GM19043 (cell line): Measurements from ENCODE around the gene NADSYN1.

ENCODE experiments used
- ATAC-seq: cut with Tn5 transposase; IDR thresholded peaks from one replicate; pipeline ENCODE4 v1.9.1; 2021; ENCODE audit warnings: low read depth; ENCODE audit not compliant: unreplicated experiment

Gene NADSYN1

DNA sequence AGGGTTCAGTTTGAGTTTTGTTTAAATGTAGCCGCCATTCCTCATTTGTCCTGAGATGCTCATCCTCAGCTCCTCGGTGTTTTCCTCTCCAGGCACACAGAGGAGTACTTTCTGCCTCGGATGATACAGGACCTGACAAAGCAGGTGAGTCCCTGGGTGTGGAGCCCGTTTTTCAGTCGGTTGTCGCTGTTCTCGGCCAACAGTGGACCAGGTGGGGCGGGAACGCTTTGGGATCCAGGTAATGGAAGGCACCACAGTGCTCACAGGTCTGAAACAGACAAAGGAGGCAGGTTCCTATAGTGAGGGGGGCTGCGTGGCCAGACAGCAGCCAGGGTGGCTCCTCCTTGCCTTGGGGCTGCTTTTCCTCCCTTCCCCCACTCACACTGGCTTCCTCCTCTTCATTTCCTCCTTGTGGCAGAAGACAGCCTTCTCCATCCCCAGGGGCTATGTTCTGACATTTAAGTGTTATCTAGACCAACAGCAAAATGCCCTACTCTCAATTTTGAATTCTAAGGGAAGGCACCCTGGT, 19.4 kb downstream of the NADSYN1 start:
- ATAC-seq, result no peak

- no peak for ATAC-seq
Measured at GRCh38 chr11:71472941-71473792, 20.2 kb downstream of the NADSYN1 start.

DNA sequence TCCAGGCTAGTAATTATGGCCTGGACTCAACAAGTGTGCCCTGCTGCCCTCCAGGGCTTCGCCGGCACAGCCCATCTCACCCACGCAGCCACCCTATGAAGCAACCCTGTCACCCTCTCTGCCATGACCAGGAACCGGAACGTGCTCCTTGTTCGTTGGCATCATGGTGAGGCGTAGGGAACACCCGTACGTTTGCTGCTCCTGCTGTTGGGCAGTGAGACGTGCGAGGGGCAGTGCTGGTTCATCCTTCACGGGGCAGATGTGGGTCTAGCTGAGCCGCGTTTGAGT, 20.7 kb downstream of the NADSYN1 start:
- ATAC-seq, result no peak

- ATAC-seq, result no peak
Measured at GRCh38 chr11:71474141-71474770, 21.3 kb downstream of the NADSYN1 start.

DNA sequence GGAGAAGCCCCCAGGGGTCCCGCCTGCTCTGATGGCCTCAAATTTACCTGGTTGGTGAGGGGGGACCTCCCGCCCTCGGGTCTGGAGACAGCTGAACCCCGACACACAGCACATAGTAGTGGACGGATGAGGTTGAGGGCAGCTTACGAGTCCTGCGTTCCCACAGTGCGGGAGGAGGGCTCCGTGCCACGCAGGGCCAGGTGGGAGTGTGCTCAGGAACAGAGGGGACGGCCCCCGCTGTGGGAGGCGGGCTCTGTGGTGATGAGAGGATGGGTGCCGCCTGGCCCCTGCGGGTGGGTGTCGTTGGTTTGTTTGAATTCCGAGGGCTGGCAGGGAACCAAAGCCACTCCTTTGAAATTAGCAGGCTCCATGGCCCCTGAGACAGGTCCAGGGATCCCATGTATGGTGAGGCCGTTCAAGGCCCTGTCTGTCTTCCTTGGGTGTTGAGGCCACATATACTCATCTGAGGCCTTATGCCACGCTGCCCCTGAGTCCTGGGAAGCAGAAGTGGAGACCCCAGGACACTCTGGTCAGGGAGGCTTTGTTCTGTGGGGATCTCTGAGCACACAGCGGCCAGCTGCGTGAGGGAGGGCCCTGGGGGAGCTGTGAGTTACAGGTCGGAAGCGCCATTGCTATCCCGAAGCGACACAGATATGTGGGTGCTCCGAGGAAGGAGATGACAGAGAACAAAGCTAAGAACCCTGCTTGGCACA, 21.9 kb downstream of the NADSYN1 start:
- ATAC-seq, result no peak

- ATAC-seq, result no peak
Measured at GRCh38 chr11:71476031-71476430, 23.0 kb downstream of the NADSYN1 start.

DNA sequence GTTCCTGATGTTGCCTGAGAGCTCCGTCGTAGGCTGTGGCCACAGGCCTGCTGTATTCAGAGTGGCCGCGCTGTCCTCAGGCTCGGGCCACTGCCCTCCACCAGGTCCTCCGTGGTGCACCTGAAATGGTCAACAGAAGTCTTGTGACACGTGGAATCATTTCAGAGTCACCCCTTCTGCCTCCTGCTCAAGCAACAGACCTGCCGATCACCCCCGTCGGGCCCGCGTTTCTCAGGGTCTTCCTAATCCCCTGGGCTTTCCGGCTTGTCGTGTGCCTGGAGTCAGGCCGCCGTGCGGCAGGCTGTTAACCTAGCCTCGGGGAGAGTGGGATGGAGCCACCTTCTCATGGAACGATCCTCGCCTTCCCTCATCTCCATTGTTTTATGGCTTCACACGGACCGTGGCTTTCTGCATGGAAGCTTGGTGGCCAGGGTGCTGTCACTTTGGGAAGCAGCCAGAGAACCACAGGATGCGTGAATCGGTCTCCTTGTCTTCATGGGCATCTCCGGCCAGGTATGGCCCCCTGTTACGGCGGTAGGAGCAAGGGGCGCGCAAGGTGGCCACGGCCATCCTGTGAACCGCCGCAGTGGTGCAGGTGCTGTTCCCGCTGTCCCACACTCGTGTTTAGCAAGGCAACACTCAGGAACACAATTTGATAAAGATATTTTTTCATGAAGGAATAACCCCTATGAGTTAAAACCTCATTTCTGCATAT, 24.1 kb downstream of the NADSYN1 start:
- no peak for ATAC-seq

GRCh38 chr11:71477641-71478527, 24.9 kb downstream of the NADSYN1 start:
- no peak for ATAC-seq

DNA sequence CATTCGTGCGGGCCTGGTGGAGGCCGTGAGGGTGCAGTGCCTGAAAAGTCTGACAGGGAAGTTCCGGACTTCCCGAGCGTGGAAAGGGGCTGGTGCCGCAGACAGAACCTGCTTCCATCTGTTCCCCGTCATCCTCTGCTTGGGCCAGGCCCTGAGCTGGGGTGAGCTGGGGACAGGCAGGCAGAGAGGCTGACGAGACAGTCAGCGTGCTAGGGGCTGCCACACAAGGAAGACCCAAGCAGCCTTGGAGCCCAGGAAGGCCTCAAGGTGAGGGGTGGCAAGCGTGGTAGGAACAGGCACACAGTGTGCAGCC, 25.5 kb downstream of the NADSYN1 start:
- ATAC-seq, result no peak

- ATAC-seq, result no peak
Measured at GRCh38 chr11:71481101-71481960, 28.3 kb downstream of the NADSYN1 start.

DNA sequence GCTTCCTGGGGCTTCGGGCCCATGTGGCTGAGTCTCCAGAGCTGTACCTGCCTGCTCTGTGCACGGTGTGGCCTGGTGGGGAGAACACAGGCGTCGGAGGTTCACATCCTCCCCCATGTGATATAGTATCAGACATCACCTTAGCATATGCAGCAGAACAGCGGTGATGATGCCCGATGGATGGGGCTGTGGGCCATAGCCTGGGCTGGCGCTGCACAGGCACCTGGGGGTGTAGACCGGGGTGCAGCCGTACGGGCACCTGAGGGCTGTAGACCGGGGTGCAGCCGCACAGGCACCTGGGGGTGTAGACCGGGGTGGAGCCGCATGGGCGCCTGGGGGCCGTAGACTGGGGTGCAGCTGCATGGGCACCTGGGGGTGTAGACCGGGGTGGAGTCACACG, 29.2 kb downstream of the NADSYN1 start:
- ATAC-seq, result no peak

GRCh38 chr11:71482746-71483364, 29.9 kb downstream of the NADSYN1 start:
- ATAC-seq, result no peak

GRCh38 chr11:71483692-71484091, 30.7 kb downstream of the NADSYN1 start:
- no peak for ATAC-seq

GRCh38 chr11:71484248-71485062, 31.5 kb downstream of the NADSYN1 start:
- ATAC-seq, result no peak

DNA sequence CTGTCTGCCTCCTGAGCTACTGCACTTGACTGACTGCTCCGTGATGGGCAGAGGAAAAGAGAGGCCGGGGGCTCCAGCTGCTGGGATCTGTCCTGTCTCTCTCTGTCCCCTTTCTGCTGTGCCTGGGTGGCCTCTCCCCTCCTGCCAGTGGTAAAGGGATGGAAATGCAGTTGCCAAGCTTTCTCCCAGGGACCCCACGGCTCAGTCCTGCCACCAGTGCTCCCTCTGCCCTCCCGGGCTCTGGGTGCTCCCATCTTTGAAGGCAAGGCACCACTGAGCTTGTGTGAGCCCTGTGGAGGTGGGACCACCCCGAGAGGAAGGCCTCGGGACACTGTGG, 32.0 kb downstream of the NADSYN1 start:
- no peak for ATAC-seq

DNA sequence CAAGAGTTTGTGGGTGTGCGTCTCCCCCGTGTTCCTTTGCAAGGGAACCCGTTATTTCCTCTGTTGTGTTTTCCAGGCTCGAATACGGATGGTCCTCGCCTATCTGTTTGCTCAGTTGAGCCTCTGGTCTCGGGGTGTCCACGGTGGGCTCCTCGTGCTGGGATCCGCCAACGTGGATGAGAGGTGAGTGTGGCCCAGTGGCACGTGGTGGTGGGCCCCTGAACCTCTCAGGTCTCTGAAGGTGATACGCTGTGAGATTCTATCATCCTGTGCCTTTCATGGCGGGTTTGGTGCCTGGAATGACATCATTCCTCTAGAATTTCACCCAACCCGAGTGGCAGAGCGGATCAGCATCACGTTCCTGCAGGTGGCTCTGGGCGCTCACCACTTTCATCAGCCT, 32.5 kb downstream of the NADSYN1 start:
- ATAC-seq, result no peak

DNA sequence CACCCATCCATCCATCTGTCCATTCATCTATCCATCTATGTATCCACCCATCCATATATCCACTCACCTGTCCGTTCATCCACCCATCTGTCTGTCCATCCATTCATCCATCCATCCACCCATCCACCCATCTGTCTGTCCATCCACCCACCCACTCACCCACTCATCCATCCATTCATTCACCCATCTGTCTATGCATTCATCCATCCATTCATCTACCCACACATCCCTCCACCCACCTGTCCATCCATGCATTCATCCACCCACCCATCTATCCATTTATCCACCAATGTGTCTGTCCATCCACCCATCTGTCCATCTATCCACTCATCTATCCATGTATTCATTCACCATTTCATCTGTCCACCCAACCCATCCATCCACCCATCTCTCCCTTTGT, 33.3 kb downstream of the NADSYN1 start:
- ATAC-seq, result no peak

GRCh38 chr11:71488681-71489270, 35.8 kb downstream of the NADSYN1 start:
- no peak for ATAC-seq
